IMR-90 (cell line): ENCODE data around the gene CIAO3.

Experiments used
- CTCF ChIP-seq: conservative IDR thresholded peaks from 2 replicates; pipeline ENCODE4 v1.5.1; 2012; ENCODE audit warnings: mild to moderate bottlenecking, low read depth, low read length, improper control_type of control experiment
- ELK1 ChIP-seq: fragments of 150-350 bp; IDR thresholded peaks from 2 replicates; pipeline ENCODE4 v1.6.1; 2016; ENCODE audit warnings: low read depth, mild to moderate bottlenecking, low read length, moderate library complexity, borderline replicate concordance
- MXI1 ChIP-seq: IDR thresholded peaks from 2 replicates; pipeline ENCODE4 v1.6.1; 2012; ENCODE audit warnings: low read depth, mild to moderate bottlenecking, low read length, moderate library complexity, borderline replicate concordance
- NFE2L2 ChIP-seq: fragments of 150-350 bp; IDR thresholded peaks from 2 replicates; pipeline ENCODE4 v1.6.1; 2016; ENCODE audit warnings: low read depth, mild to moderate bottlenecking, low read length
- POLR2A ChIP-seq: IDR thresholded peaks from 2 replicates; pipeline ENCODE4 v1.6.1; 2012; ENCODE audit warnings: mild to moderate bottlenecking, low read depth, low read length
- RAD21 ChIP-seq: IDR thresholded peaks from 2 replicates; pipeline ENCODE4 v1.6.1; 2012; ENCODE audit warnings: low read length, improper control_type of control experiment
- USF2 ChIP-seq: fragments of 150-350 bp; IDR thresholded peaks from 2 replicates; pipeline ENCODE4 v1.6.1; 2017; ENCODE audit warnings: mild to moderate bottlenecking, antibody characterized with exemption, low read length, low read depth

- TF ChIP-seq CTCF (no peak), MXI1 (no peak), POLR2A (no peak), USF2 (no peak), RAD21 (no peak), NFE2L2 (no peak), ELK1 (no peak)
These were observed 55.7 kb downstream of the CIAO3 start for GRCh38 chr16:684961-685696.
